A673 (cell line): ENCODE measurements around the gene OR51B4.

Experiments used
- CTCF ChIP-seq: fragments of 300-800, 200-600 bp; sonication (generic); conservative IDR thresholded peaks from 2 replicates; pipeline ENCODE4 v1.5.1; 2017; ENCODE audit warnings: low read depth, mild to moderate bottlenecking, antibody characterized with exemption, low read length, moderate library complexity, mixed read lengths
- EZH2 ChIP-seq: fragments of 200-600 bp; sonication (generic); IDR thresholded peaks from 2 replicates; pipeline ENCODE4 v1.6.1; 2017; ENCODE audit warnings: borderline replicate concordance, low read depth, mild to moderate bottlenecking, mixed read lengths, antibody characterized with exemption, low read length; ENCODE audit not compliant: poor library complexity, severe bottlenecking

GRCh38 chr11:5307256-5308019 lies 5.7 kb upstream of the OR51B4 start:
- no peak for TF ChIP-seq CTCF
- no peak for TF ChIP-seq EZH2
